ENCODE measurements around the gene SLC27A2.

GRCh38 chr15:50186090-50186489, 4.1 kb downstream of the SLC27A2 start:
- TF ChIP-seq, protein P1, sequence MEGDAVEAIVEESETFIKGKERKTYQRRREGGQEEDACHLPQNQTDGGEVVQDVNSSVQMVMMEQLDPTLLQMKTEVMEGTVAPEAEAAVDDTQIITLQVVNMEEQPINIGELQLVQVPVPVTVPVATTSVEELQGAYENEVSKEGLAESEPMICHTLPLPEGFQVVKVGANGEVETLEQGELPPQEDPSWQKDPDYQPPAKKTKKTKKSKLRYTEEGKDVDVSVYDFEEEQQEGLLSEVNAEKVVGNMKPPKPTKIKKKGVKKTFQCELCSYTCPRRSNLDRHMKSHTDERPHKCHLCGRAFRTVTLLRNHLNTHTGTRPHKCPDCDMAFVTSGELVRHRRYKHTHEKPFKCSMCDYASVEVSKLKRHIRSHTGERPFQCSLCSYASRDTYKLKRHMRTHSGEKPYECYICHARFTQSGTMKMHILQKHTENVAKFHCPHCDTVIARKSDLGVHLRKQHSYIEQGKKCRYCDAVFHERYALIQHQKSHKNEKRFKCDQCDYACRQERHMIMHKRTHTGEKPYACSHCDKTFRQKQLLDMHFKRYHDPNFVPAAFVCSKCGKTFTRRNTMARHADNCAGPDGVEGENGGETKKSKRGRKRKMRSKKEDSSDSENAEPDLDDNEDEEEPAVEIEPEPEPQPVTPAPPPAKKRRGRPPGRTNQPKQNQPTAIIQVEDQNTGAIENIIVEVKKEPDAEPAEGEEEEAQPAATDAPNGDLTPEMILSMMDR (conservative IDR thresholded peaks at IDR 0.05 in 1 of 2, IDR thresholded peaks at IDR 0.05 in 1 of 2; ENCODE audit: extremely low read depth in 1 of 2, insufficient read depth in 1 of 2, low read depth in 1 of 2, low read length in 2 of 2): no peak
- TF ChIP-seq EZH2 (IDR thresholded peaks at IDR 0.05; ENCODE audit: borderline replicate concordance, low read length): no peak
